B cell (primary cell): Measurements from ENCODE around the gene RAD51B.

Experiments used
- CTCF ChIP-seq: fragments of 200-600 bp; IDR thresholded peaks from one replicate; pipeline ENCODE4 v1.8.0; 2022; ENCODE audit warnings: antibody characterized with exemption, mild to moderate bottlenecking
- EZH2 ChIP-seq: IDR thresholded peaks from 2 replicates; pipeline ENCODE4 v1.6.1; 2012; ENCODE audit warnings: borderline replicate concordance, low read depth, mild to moderate bottlenecking, moderate library complexity, low read length; ENCODE audit not compliant: insufficient read depth, poor library complexity, severe bottlenecking

- TF ChIP-seq CTCF (no peak), EZH2 (no peak)
Measured at GRCh38 chr14:68523326-68523610, 703.7 kb downstream of the RAD51B start.
